Globus pallidus (tissue), 1 donor: Measurements from ENCODE around the gene FXN.
"Not testable (repeated sequence)": the region's sequence is repeated elsewhere in the genome, so short reads cannot be mapped to it uniquely, and the experiment has no call there.

Experiments used
- DNase-seq: peaks from one replicate; pipeline ENCODE4 v3.0.0-alpha.2; 2015; ENCODE audit warnings: low spot score

The FXN gene

DNA sequence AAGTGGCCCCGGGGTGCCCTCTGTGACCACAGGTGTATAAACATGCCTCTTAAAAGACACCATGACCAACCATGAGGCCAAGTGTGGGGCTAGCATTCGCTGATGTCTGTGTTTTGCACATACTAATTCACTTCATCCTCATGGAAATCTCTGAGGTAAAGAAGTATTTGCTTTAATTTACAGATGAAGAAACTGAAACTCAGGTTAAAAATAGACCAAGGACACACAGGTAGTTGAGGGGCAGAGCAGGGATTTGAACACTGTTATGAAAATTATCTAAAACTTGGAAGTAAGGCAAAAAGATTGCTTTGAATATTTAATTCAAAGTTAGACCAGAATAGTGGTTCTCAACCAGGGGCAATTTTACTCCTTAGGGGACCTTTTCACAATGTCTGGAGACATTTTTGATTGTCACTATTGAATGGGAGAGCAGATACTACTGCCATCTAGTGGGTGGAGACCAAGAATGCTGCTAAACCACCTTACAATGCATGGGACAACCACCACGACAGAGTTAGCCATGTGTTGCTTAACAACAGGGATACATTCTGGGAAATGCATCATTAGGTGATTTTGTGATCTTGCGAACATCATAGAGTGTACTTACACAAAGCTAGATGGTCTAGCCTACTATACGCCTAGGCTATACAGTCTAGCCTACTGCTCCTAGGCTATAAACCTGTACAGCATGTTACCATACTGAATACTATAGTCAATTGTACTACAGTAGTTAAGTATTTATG is 8.0 kb upstream of the FXN start:
- peak; percentile 40 for DNase-seq

DNA sequence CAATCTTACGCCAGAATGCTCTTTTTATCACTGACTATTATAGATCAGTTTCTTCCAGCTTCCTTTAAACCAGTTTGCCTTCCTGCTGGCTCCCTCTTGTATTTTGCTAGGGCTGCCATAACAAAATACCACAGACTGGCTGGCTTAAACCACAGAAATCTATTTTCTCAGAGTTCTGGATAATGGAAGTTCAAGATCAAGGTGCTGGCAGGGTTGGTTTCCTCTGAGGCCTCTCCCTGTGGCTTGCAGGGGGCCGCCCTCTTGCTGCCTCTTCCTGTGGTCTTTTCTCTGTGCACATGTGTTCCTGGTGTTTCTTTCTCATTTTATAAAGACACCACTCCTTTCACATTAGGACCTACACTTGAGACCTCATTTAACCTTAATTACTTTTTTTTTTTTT is 6.8 kb upstream of the FXN start:
- no peak for DNase-seq

DNA sequence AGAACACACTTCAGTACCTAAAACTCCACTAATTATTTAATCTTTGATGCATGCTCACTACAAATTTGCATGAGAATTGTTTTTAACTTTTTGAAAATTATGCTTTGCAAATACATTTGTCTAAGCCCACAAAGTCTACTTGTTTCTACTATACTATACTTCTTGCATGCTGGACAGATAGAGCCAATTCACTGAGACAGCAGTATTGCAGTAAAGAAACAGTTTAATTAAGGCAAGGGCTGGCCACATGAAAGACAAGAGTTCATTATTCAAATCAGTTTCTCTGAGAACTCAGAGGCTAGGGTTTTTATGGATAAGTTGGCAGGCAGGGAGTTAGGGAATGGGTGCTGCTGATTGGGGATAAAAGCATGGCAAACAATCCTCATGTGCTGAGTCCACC is 6.0 kb upstream of the FXN start:
- no peak for DNase-seq

DNA sequence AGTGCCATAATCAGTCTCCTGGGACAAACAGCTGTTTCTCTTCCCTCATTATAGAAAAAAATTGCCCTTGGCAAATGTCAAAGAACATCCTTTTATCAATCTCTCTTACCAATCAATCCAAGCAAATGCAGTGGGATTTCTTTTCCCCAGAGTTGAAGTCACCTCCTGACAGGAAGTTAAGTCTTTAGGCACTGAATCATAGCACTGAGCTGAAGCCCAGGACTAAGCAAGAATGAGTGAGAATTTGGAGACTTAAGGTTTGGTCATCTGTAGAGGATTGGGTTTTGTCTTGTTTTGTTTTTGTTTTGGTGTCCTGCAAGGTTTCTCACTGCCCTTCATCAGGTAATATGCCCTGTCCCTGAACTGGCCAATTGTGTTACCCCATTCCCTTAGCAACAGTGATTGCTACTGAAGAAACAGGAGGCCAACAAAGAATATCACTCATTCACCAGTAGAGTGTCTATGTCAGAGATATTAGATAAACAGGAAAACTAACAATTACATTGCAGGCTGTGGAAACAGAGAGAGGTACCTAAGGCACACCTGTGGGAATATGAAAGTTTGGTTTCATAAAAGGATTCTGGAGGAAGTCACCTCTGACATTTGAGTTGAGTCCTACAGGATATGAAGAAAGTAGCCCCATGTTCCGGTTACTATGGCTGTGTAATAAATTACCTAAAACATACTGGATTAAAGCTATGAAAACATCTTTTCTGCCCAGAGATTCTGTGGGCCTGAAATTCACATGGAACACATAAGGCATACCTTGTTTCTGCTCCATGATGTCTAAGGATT is 4.5 kb upstream of the FXN start:
- no peak for DNase-seq

GRCh38 chr9:69034071-69034470 is 1.5 kb upstream of the FXN start:
- DNase-seq = no peak

DNA sequence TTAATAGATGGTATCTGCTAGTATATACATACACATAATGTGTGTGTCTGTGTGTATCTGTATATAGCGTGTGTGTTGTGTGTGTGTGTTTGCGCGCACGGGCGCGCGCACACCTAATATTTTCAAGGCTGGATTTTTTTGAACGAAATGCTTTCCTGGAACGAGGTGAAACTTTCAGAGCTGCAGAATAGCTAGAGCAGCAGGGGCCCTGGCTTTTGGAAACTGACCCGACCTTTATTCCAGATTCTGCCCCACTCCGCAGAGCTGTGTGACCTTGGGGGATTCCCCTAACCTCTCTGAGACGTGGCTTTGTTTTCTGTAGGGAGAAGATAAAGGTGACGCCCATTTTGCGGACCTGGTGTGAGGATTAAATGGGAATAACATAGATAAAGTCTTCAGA is 757 bp downstream of the FXN start:
- peak; percentile 11 for DNase-seq

DNA sequence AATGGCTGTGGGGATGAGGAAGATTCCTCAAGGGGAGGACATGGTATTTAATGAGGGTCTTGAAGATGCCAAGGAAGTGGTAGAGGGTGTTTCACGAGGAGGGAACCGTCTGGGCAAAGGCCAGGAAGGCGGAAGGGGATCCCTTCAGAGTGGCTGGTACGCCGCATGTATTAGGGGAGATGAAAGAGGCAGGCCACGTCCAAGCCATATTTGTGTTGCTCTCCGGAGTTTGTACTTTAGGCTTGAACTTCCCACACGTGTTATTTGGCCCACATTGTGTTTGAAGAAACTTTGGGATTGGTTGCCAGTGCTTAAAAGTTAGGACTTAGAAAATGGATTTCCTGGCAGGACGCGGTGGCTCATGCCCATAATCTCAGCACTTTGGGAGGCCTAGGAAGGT is 1.2 kb downstream of the FXN start:
- DNase-seq = no peak

DNA sequence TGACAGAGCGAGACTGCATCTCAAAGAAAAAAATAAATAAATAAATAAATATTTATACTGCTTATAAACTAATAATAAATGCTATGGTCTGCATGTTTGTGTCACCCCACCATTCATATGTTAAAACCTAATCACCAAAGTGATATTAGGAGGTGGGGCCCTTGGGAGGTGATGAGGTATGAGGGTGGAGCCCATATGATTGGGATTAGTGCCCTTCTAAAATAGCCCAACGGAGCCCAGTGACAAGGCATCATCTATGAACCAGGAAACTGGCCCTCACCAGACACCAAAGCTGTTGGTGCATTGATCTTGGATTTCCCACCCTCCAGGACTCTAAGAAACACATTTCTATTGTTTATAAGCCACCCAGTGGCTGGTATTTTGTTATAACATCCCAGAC is 5.1 kb downstream of the FXN start:
- DNase-seq = no peak

DNA sequence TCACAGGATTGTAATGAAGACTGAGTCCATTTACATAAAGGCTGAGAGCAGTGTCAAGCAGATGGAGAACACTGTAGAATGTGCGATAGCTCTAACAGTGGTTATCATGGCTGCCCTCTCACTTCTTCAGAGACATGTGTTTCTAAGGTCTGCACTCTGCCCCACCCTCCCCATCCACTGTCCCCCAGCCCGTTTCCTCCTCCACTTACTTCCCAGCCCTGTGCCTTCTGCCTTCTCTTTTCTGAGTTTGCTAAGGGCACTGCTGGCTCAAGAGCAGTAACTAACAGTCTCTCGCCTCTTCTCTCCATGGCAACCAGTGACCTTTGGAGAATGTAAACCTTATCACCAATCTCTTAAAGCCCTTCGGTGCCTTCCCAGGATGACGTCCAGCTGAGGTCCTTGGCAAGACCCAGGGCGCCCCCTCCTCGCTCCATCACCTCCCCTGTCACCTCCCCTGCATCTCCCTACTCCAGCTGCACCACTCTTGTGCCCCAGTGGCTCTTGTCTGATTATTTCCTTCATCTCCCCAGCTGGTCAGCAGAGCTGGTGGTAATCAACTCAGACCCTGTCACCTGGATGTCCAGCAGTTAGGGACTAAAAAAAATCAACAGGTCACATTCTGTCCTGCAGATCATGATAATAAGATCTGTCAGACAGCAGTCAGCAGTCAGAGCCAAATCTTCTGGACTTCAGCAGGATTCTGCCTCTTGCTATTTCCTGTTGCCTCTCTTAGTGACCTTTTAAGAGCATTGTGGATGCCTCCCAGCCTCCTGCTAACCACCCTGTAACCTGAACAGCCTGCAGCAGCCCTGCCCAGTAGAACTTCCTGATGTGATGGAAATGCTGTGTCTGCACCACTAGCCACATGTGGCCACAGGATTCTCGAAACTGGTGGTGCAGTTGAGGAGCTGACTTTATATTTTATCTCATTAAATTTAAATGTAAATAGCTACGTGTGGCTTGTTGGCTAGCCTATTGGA is 9.0 kb downstream of the FXN start:
- DNase-seq = no peak

DNA sequence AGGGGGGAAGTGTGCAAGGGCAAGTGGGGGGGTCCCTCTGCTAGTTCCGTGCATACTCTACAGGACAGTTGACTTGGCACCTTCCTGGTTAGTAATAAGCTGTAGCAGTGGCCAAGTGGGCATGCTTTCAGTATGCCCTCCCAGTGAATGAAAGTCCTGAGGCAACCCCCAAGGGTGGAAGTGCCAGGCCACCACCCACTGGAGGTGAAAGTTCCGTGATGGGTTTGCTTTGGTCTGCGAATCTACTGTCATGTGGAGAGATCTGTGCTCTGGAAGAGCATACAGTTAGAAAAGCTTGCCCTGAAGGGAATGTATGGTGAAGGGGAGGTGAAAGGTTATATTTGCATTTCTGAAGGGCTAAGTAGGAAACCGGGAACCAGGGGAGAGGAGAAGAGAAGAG is 10.3 kb downstream of the FXN start:
- DNase-seq = no peak

- DNase-seq = no peak
Measured at GRCh38 chr9:69046723-69047122, 11.2 kb downstream of the FXN start.

DNA sequence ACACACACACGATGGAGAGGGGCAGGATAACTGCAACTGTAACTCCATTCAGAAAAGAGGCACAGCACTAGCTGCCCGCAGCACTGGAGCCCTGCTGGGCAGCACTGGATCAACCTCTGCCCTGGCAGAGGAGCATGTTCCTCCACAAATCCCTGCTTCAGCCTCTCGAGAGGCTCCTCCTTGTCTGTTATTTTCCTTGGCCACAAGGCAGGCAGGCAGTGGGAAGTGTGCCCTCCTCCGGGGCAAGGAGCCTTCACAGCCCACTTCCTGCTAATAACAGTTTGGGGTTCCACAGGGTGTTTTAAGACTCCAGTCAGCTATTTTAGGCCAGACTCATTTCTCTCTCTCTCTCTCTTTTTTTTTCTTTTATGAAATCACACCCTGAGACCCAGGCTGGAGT is 11.8 kb downstream of the FXN start:
- DNase-seq = no peak

GRCh38 chr9:69049094-69049493 is 13.5 kb downstream of the FXN start:
- DNase-seq = no peak

- DNase-seq = not testable (repeated sequence)
Measured at GRCh38 chr9:69050936-69051335, 15.4 kb downstream of the FXN start.

- DNase-seq = no peak
Measured at GRCh38 chr9:69054989-69055388, 19.4 kb downstream of the FXN start.

DNA sequence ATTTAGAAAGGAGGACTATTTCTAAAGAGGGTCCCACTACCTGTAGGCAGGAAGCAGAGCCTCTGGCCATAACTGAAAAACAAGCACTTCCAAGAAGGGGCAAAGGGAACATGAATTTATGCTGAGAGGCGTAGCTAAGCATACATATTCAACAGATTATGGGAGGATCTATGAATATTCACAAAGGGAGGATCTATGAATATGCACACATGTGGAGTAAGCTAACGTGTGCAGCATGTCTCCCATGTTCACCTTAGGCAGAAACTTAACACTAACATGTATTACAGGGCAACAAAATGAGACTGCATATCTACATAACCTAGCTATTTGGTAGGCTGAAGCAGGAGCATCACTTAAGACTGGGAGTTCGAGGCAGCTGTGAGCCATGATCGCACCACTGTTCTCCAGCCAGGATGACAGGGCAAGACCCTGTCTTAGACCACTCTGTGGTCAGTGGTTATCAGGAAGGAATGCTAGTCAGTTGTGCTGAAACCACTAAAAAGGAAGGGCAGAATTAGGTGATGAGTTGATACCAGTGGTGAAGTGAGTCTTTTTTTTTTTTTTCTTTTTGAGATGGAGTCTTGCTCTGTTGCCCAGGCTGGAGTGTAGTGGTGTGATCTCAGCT is 20.8 kb downstream of the FXN start:
- DNase-seq = no peak

GRCh38 chr9:69058101-69058500 is 22.5 kb downstream of the FXN start:
- no peak for DNase-seq

GRCh38 chr9:69060766-69061165 is 25.2 kb downstream of the FXN start:
- DNase-seq = no peak

GRCh38 chr9:69062195-69062594 is 26.6 kb downstream of the FXN start:
- DNase-seq = no peak

DNA sequence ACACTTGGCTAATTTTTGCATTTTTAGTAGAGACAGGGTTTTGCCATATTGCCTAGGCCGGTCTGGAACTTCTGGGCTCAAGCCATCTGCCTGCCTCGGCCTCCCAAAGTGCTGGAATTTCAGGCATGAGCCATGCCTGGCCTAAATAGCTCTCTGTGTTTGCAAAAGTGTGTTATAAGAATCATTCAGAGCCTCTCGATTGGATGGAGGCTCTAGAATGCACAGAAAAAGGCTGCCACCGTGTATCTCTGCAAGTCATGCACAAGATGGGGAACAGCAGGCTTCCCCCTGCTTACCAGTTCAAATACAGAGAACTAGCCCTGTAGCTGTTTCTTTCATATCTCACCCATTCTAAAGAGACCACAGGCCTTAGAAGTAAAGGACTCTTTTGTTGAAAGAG is 28.3 kb downstream of the FXN start:
- no peak for DNase-seq

DNA sequence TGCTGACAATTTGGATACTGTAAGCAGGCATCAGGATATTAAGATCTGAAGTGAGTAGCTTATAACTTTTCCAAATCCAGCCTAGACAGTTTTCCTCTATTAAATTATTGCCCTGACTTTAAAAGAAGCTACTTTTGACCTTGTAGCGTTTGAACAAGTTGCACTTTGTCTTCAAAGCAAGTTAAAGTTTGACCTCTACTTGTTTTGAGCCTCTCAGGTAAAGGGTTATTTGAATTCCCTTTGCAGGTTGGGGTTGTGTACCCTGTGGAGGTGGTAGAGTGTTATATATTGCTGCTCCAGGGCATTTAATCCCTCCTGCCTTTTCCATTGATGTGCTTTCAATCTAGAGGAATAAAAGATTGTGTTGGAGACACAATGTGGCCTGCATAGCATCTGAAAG is 30.1 kb downstream of the FXN start:
- no peak for DNase-seq

GRCh38 chr9:69066955-69067354 is 31.4 kb downstream of the FXN start:
- no peak for DNase-seq
